ENCODE results near the gene INPP4A. TPM values are rescaled to one million over a fixed set of nuclear protein-coding genes. Genes with fewer than 3 reads are reported as not detected.
A peak's percentile ranks its signal among the peaks of the same experiment; 100 is the strongest.

The INPP4A gene
- total RNA-seq, 2 experiments from 2014 or later, result 140 to 165 TPM

DNA sequence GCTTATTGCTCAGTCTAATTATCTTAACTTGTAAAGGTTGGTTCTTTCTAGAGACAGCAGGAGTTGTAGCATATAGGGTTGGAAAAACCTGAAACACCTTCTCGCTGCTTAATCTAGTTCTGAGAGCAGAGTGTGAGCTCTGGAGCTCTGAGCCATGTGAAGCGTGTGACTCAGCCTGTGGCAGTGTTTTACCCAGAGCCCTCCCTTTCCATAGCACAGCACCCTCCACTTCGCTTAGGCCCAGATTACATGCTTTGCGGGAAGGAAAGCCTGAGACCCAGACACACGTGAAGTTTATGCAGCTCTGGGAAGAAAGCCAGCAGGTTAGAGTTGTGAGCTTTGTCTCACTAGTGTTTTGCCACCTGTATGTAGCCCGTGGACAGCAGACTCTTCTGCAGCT, 74.5 kb downstream of the INPP4A start:
- DNase-seq, result no peak
- ChIA-PET CTCF (interaction anchor here (0.6 to 1.5 kb wide), 3 partner anchors 14 to 26 kb away, joined by 3 read pairs; no protein-coding TSS in a partner anchor), POLR2A (no interaction called here)
- H3K27ac Mint-ChIP-seq, result peak overlapping the region; percentile 10
- no peak overlapping the region for H3K4me3 Mint-ChIP-seq
- peaks cover 31% of the 10 kb centered on the region for H3K36me3 Mint-ChIP-seq (ENCODE audit: low read depth)
- H3K27me3 Mint-ChIP-seq, result no peaks in the 10 kb centered on the region
- H3K9me3 Mint-ChIP-seq, result no peaks in the 10 kb centered on the region
- H3K4me1 Mint-ChIP-seq, result peaks cover 51% of the 10 kb centered on the region

DNA sequence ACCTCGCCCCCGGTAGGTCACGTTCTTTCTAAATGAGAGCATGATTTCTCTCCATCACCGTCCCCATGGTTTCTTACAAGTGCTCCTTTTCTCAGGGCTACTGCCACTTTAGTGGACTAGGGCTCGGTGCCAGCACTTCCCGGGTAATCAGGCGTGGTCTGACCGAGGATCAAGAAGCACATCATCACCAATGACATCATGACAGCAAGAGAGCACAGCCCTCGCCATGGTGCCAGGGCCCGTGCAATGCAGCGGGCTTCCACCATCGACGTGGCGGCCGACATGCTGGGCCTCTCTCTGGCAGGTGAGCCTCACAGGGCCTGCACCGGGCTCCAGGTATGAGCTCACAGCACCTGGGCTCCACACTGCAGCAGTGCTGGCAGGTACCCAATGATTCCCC, 75.2 kb downstream of the INPP4A start:
- Mint-ChIP-seq H3K27me3 (no peaks in the 10 kb centered on the region), H3K4me3 (no peak overlapping the region), H3K36me3 (ENCODE audit: low read depth) (peaks cover 35% of the 10 kb centered on the region), H3K27ac (no peak overlapping the region), H3K9me3 (no peaks in the 10 kb centered on the region), H3K4me1 (peaks cover 45% of the 10 kb centered on the region)
- no peak for DNase-seq
- ChIA-PET POLR2A (no interaction called here), CTCF (interaction anchor here (1.0 to 1.2 kb wide), 2 partner anchors 13 to 27 kb away, joined by 3 read pairs; no protein-coding TSS in a partner anchor)

DNA sequence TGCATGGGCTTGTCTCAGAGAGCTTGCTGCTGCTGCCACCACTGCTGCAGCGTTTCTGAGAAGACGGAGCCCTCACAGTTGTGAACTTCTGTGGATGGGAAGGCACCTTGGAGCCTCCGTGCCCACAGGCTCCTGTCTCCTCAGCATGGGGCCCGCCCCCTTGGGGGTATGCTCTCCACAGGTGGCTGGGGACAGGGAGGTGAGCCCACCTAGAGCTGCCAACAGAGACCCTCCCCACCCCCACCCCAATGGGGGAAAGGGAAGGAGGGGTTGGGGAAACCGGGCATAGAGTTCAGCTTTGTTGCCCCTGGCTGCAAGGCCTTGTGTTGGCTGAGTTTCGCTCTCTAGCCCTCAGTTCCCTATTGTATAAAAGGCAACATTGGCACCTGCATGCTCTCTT, 76.1 kb downstream of the INPP4A start:
- H3K27ac Mint-ChIP-seq, result no peak overlapping the region
- peaks cover 36% of the 10 kb centered on the region for H3K4me1 Mint-ChIP-seq
- H3K9me3 Mint-ChIP-seq, result no peaks in the 10 kb centered on the region
- no peaks in the 10 kb centered on the region for H3K27me3 Mint-ChIP-seq
- H3K36me3 Mint-ChIP-seq (ENCODE audit: low read depth), result peaks cover 45% of the 10 kb centered on the region
- DNase-seq, result no peak
- H3K4me3 Mint-ChIP-seq, result no peak overlapping the region
- ChIA-PET CTCF (interaction anchor here (1.0 kb wide), 1 partner anchor 12 kb away, joined by 3 read pairs; no protein-coding TSS in a partner anchor), POLR2A (no interaction called here)

DNA sequence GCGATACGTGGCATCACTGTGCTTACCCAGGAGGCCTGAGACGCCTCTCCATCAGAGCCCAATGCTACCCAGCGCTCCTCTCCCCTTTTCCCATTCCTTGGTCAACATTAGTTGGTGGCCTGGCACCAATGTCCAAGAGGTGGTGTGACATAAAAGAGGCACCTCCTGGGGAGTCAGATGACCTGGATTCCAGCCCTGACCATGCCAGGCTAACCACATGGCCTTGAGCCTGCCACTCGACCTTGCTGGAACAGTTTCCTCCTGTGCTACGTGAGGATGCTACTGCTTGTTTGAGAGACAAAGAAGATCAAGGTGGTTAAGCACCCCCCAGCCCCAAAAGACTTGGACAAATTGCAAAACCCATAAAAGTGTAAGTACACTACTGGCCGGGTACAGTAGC, 76.6 kb downstream of the INPP4A start:
- H3K4me3 Mint-ChIP-seq, result no peak overlapping the region
- DNase-seq, result no peak
- POLR2A ChIA-PET, result no interaction called here
- H3K27me3 Mint-ChIP-seq, result no peaks in the 10 kb centered on the region
- H3K4me1 Mint-ChIP-seq, result peaks cover 31% of the 10 kb centered on the region
- no peak overlapping the region for H3K27ac Mint-ChIP-seq
- CTCF ChIA-PET, result interaction anchor here (1.0 kb wide), 1 partner anchor 11 kb away, joined by 3 read pairs; no protein-coding TSS in a partner anchor
- H3K9me3 Mint-ChIP-seq, result no peaks in the 10 kb centered on the region
- H3K36me3 Mint-ChIP-seq (ENCODE audit: low read depth), result peaks cover 49% of the 10 kb centered on the region

DNA sequence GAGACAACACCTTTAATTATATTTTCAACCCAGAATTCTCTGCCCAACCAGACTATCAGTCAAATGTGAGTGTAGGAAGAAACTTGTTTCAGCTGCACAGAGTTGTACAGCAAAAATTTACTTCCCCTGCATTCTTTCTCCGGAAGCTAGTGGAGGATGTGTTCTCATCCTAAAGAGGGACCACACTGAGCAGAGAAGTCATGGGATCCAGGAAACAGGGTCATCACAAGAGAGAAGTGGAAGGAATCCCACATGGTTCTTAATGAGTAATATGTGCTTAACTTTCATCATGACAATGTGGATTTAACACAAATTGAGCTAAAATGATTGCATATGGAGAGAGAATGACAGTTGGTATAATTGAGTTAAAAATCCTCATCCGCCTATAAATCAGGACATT, 78.2 kb downstream of the INPP4A start:
- CTCF ChIA-PET, result no interaction called here
- peaks cover 2% of the 10 kb centered on the region for H3K9me3 Mint-ChIP-seq
- H3K27ac Mint-ChIP-seq, result no peak overlapping the region
- H3K4me3 Mint-ChIP-seq, result no peak overlapping the region
- POLR2A ChIA-PET, result no interaction called here
- H3K4me1 Mint-ChIP-seq, result peaks cover 17% of the 10 kb centered on the region
- no peaks in the 10 kb centered on the region for H3K27me3 Mint-ChIP-seq
- no peak for DNase-seq
- H3K36me3 Mint-ChIP-seq (ENCODE audit: low read depth), result peaks cover 64% of the 10 kb centered on the region

DNA sequence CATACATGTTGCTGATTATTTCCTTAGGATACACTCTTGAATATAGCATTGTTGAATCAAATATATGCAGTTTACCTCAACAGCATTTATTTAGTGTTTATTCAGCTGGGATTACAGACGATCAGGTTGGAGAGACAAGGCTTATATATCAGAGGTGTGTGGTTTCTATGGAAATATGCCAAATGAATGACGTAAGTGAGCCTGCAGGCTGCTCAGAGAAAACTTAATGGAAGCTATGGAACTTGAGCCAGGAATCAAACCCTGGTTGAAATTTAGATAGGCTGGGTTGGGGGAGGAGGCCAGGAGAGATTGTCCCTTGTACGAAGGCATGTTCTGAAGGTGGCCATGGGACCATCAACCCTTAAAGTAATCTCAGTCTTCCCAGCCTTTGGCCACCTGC, 79.5 kb downstream of the INPP4A start:
- H3K4me1 Mint-ChIP-seq, result peaks cover 8% of the 10 kb centered on the region
- POLR2A ChIA-PET, result no interaction called here
- peaks cover 2% of the 10 kb centered on the region for H3K9me3 Mint-ChIP-seq
- CTCF ChIA-PET, result interaction anchor here (0.8 kb wide), 1 partner anchor 56 kb away, joined by 3 read pairs; no protein-coding TSS in a partner anchor
- no peak for DNase-seq
- no peak overlapping the region for H3K4me3 Mint-ChIP-seq
- H3K27ac Mint-ChIP-seq, result no peak overlapping the region
- H3K36me3 Mint-ChIP-seq (ENCODE audit: low read depth), result peaks cover 70% of the 10 kb centered on the region
- no peaks in the 10 kb centered on the region for H3K27me3 Mint-ChIP-seq

DNA sequence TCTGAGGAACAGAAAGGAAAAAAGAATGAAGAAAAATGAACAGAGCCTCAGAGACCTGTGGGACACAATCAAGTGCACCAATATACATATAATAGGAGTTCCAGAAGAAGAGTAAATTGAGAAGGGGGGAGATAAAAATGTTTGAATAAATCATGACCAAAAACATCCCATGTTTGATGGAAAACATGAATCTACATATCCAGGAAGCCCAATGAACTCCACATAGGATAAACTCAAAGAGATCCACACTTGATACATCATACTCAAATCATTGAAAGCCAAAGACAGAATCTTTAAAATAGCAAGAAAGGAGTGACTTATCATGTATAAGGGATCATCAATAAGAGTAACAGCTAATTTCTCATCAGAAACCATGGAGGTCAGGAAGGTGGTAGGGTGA, 83.7 kb downstream of the INPP4A start:
- Mint-ChIP-seq H3K9me3 (peaks cover 2% of the 10 kb centered on the region), H3K27me3 (no peaks in the 10 kb centered on the region), H3K4me1 (peaks cover 6% of the 10 kb centered on the region), H3K4me3 (no peak overlapping the region), H3K36me3 (ENCODE audit: low read depth) (peaks cover 61% of the 10 kb centered on the region), H3K27ac (no peak overlapping the region)
- POLR2A ChIA-PET, result no interaction called here
- DNase-seq, result no peak
- CTCF ChIA-PET, result no interaction called here

DNA sequence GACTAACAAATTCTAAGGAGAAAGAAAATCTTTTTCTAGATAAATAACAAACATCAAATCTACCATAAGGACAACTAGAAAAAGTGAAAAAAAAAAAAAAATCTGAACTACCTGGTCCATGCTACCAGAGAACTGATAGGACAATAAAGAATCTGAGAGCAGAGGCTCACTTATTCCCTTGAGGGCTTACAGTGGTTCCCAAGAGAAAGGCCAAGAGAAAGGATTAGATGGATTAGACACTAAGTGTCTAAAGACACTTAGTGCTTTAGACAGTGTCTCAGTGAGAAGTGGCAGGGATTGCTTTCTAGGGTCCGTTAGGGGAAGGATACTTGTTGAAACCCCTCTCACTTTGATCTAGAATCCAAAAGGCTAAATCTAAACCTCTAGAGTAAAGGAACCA, 85.5 kb downstream of the INPP4A start:
- no peak overlapping the region for H3K4me3 Mint-ChIP-seq
- H3K27me3 Mint-ChIP-seq, result no peaks in the 10 kb centered on the region
- DNase-seq, result no peak
- H3K4me1 Mint-ChIP-seq, result peaks cover 6% of the 10 kb centered on the region
- H3K9me3 Mint-ChIP-seq, result peaks cover 2% of the 10 kb centered on the region
- peaks cover 61% of the 10 kb centered on the region for H3K36me3 Mint-ChIP-seq (ENCODE audit: low read depth)
- ChIA-PET CTCF (interaction anchor here (1.7 kb wide), 1 partner anchor 14 kb away, joined by 4 read pairs; no protein-coding TSS in a partner anchor), POLR2A (no interaction called here)
- H3K27ac Mint-ChIP-seq, result no peak overlapping the region

DNA sequence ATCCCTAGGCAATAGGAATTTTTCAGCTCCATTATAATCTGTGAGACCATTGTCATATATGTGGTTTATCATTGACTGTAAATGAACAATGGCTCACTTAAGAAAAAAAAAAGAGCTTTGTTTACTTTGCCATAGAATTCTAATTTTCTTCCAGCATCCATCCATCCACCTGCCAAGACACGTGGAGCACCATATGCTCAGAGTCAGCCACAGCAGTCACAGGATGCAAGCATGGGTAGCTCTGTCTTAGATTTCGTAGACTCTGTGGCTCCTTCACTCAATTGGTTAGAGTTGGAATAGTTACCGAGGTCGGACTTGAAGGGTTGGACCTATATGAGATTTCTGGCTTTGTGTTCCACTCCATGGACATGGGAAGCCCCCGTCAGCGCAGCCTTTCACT, 88.1 kb downstream of the INPP4A start:
- POLR2A ChIA-PET, result no interaction called here
- no peak overlapping the region for H3K4me3 Mint-ChIP-seq
- no peaks in the 10 kb centered on the region for H3K27me3 Mint-ChIP-seq
- CTCF ChIA-PET, result interaction anchor here (0.7 to 1.1 kb wide), 5 partner anchors 12 to 36 kb away, joined by 3 to 5 read pairs (median 3); no protein-coding TSS in a partner anchor
- no peak for DNase-seq
- no peaks in the 10 kb centered on the region for H3K9me3 Mint-ChIP-seq
- peaks cover 59% of the 10 kb centered on the region for H3K36me3 Mint-ChIP-seq (ENCODE audit: low read depth)
- peaks cover 4% of the 10 kb centered on the region for H3K4me1 Mint-ChIP-seq
- H3K27ac Mint-ChIP-seq, result no peak overlapping the region

DNA sequence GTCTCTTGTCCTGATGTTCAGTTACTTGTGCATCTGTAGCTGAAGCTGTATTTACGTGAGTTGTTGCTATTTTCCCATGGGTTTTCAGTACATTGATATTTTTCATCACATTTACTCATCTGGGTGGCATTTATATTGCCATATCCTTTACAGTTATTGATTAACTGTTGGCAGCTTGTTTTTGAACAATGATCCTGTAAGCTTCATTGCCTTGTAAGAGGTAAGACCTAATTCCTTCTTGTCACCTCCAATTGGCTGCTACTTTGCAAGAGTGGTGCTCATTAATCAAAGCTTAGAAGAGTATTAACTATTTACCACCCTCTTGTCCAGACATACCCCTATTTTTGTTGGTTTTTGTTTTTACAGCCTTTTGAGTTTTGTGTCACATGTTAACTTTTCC, 88.9 kb downstream of the INPP4A start:
- ChIA-PET POLR2A (no interaction called here), CTCF (interaction anchor here (1.0 to 1.1 kb wide), 2 partner anchors 14 to 35 kb away, joined by 3 read pairs; no protein-coding TSS in a partner anchor)
- Mint-ChIP-seq H3K9me3 (no peaks in the 10 kb centered on the region), H3K4me1 (no peaks in the 10 kb centered on the region), H3K36me3 (ENCODE audit: low read depth) (peaks cover 58% of the 10 kb centered on the region), H3K27ac (no peak overlapping the region), H3K4me3 (no peak overlapping the region), H3K27me3 (no peaks in the 10 kb centered on the region)
- DNase-seq, result no peak

DNA sequence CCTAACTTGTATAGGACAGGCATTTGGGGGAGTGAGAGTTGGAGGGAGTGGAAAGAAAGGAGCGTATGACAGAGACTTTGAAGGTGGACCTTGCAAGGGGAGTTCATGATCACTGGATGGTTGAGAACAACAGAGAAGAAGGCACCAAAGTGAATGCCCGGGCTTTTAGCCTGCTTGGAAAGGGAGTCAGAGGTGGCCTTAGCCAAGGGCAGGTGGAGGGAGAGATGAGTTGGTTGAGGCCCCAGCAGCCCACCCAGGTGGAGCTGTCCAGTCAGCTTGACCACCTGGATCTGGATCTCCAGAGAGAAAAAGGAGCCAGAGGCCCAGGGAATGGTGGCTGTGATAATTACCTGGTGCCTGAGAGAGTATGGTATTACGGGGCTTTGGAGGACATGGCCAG, 90.1 kb downstream of the INPP4A start:
- no peak overlapping the region for H3K4me3 Mint-ChIP-seq
- H3K36me3 Mint-ChIP-seq (ENCODE audit: low read depth), result peaks cover 65% of the 10 kb centered on the region
- ChIA-PET CTCF (no interaction called here), POLR2A (no interaction called here)
- DNase-seq, result no peak
- no peaks in the 10 kb centered on the region for H3K27me3 Mint-ChIP-seq
- H3K4me1 Mint-ChIP-seq, result no peaks in the 10 kb centered on the region
- no peaks in the 10 kb centered on the region for H3K9me3 Mint-ChIP-seq
- H3K27ac Mint-ChIP-seq, result peak overlapping the region; percentile 27

DNA sequence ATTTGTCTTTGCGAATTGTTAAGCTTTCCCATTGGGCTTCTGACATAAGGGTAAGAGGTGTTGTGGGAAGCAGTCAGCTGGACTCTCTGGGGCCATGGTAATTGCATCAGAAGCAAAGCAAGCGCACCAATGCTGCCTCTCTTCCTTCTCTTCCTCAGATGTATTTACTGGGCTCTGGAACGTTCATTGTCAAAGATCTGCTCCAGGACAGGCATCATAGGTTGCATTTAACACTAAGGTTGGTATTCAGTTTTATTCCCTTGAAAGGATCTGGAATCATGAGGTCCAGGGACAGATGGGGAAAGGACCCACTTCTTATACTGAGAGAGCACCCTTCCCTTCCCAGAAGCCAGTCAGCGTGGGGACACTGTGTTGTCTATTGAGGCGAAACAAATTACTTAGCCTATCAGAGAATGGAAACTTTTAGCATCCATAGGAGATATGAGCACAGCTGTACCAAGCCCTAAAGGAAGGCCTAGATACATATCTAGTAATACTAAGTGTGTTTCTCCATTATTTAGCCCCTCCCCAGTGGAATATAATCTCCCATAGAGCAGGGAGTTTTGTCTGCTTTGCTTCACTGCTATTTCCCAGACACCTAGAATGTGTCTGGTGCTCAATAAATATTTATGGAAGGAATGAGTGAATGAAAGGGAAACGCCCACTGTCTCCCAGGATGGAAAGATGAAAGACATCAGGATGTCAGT, 91.5 kb downstream of the INPP4A start:
- Mint-ChIP-seq H3K4me1 (no peaks in the 10 kb centered on the region), H3K27ac (no peak overlapping the region), H3K4me3 (no peak overlapping the region), H3K9me3 (no peaks in the 10 kb centered on the region), H3K27me3 (no peaks in the 10 kb centered on the region), H3K36me3 (ENCODE audit: low read depth) (peaks cover 70% of the 10 kb centered on the region)
- POLR2A ChIA-PET, result no interaction called here
- no peak for DNase-seq
- CTCF ChIA-PET, result no interaction called here

DNA sequence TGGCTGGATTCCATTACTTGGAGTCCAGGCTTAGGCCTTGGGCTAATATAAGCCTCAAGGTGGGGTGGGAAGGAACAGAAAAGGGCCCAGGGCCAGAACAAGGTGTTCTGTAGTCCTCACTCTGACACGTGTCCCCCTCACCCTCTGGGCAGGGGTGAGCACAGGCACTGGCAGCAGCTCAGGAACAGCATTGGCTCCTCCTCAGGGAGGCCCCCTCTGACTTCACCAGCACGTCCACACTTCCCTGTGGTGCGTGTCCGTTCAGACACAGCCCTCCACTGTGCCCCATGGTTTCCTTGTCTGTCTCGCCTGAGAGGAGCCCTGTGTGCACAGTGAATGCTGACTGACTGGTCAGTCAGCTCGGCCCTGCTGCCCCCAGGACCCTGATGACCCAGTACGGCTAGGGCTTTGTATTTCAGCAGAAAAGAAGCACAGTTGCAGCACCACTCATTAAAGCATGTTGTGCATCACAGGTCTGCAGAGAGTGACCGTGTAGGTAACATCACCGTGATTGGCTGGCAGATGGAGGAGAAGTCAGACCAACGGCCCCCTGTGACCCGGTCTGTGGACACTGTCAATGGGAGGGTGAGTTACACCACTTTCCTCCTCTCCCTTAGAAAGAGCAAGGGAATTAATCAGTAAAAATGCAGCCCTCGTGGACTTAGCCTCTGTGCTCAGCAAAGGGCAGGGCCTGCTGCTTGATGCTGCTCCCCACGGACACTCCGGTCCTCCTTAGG, 92.9 kb downstream of the INPP4A start:
- no peak overlapping the region for H3K27ac Mint-ChIP-seq

More for the DNA sequence above, 92.9 kb downstream of the INPP4A start:
- Mint-ChIP-seq H3K36me3 (ENCODE audit: low read depth) (peaks cover 74% of the 10 kb centered on the region), H3K4me3 (no peak overlapping the region), H3K9me3 (no peaks in the 10 kb centered on the region), H3K27me3 (no peaks in the 10 kb centered on the region), H3K4me1 (peaks cover 3% of the 10 kb centered on the region)
- DNase-seq, result no peak
- ChIA-PET POLR2A (no interaction called here), CTCF (no interaction called here)
